Skeletal muscle satellite cell (primary cell): ENCODE results near the gene PFKL.

Experiments
- H3K27me3 ChIP-seq: 2 replicates; pipeline ENCODE4 v1.7.0; 2013; ENCODE audit warnings: low read length; ENCODE audit not compliant: control insufficient read depth, insufficient read depth
- H3K36me3 ChIP-seq: 2 replicates; pipeline ENCODE4 v1.7.0; 2013; ENCODE audit warnings: mild to moderate bottlenecking, control low read depth, low read length; ENCODE audit not compliant: insufficient read depth
- H3K4me1 ChIP-seq: 2 replicates; pipeline ENCODE4 v1.7.0; 2013; ENCODE audit warnings: low read length; ENCODE audit not compliant: control insufficient read depth, insufficient read depth
- H3K4me2 ChIP-seq: 2 replicates; pipeline ENCODE4 v1.7.0; 2013; ENCODE audit warnings: mild to moderate bottlenecking, low read length
- H3K4me3 ChIP-seq: 2 replicates; pipeline ENCODE4 v1.7.0; 2013; ENCODE audit warnings: low read length
- H3K9ac ChIP-seq: 2 replicates; pipeline ENCODE4 v1.7.0; 2013; ENCODE audit warnings: mild to moderate bottlenecking, low read depth, low read length, moderate library complexity
- H3K9me3 ChIP-seq: replicated peaks from 2 replicates; pipeline ENCODE4 v1.7.0; 2013; ENCODE audit warnings: mild to moderate bottlenecking, control low read depth, low read length

PFKL gene

DNA sequence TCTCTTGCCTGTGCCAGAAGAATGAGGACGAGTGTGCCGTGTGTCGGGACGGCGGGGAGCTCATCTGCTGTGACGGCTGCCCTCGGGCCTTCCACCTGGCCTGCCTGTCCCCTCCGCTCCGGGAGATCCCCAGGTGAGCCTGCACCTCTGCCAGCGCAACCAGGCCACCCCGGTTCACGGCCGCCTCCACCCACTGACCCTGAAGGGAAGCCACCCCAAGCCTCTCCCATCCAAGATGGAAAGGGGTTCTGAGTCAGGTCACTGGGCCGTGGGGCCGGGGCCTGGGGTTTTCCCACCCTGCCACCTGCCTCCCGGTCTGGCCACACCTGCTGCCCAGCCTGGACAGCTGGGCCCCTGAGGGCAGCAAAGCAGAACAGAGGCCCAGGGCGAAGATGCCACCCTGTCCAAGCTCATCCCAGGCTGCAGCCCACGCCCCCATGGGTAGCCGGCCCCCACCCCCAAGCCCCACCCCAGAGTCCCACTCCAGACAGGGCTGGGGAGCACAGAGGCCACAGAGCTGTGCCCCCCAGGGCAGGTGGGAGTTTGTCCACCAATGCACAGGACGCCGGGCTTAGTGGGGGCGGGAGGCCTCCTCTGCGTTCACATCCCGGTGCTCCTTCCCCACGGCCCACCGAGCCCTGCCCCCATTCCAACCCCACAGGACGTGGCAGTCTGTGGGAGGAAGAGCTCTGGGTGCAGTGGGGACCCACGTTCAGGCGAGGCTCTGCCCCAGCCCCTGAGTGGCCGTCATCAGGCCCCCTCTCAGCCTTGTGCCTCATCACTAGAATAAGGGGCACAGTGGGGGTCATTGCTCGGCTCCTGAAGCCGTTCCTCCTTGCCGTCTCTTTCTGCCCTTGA lies 8.5 kb upstream of the PFKL start:
- Histone ChIP-seq H3K4me2 (no peak overlapping the region), H3K4me1 (peaks cover 9% of the 10 kb centered on the region), H3K9me3 (no peaks in the 10 kb centered on the region), H3K9ac (no peak overlapping the region), H3K27me3 (peaks cover 27% of the 10 kb centered on the region), H3K36me3 (no peaks in the 10 kb centered on the region), H3K4me3 (no peak overlapping the region)

DNA sequence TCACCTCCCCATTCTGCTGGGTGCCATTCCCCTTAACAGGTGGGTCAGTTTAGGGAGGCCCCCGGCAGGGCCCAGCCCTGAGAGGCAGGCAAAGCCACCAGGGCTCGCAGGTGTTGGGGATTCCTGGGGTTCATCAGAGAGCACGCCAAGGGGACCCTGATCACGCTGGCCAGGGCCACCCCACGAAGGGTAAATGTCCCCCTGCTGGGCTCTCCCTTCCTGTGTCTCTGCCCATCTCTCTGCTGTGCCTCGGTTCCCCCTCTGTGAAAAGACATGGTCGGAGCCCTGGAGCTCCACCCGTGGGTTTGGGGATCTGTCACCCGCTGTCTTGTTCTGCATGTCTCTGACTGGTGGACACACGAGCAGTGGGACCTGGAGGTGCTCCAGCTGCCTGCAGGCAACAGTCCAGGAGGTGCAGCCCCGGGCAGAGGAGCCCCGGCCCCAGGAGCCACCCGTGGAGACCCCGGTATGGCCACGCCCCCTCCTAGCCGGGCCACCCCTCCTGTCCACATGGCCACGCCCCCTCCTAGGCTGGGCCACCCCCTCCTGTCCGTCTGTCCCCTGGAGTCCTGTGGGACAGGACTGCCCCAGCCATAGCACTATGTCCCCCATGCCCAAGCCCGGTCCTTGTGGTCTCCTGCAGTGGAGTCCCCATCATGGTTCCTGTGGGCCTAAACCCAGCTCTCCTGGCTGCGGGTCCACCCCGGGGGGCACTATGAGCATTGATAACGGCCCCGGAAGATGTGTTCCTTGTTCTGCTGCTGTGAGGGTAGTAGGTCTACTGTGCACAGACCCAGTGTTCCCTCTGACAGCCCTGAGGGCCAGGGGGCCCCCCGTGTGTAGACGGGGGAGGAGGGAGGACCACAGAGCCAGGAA lies 7.7 kb upstream of the PFKL start:
- H3K27me3 ChIP-seq: peaks cover 21% of the 10 kb centered on the region
- no peaks in the 10 kb centered on the region for H3K9me3 ChIP-seq
- no peaks in the 10 kb centered on the region for H3K36me3 ChIP-seq
- H3K4me1 ChIP-seq: peaks cover 9% of the 10 kb centered on the region
- H3K9ac ChIP-seq: no peak overlapping the region
- no peak overlapping the region for H3K4me2 ChIP-seq
- no peak overlapping the region for H3K4me3 ChIP-seq

DNA sequence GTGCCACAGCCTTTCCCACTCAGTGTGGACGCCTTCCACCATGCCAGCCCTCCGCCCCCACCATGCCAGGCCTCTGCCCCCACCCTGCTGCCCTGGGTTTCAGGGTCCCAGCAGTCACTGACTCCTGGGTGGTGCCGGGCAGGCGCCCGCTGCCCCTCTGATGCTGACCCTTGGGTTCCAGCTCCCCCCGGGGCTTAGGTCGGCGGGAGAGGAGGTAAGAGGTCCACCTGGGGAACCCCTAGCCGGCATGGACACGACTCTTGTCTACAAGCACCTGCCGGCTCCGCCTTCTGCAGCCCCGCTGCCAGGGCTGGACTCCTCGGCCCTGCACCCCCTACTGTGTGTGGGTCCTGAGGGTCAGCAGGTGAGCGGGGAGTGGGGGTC lies 7.0 kb upstream of the PFKL start:
- no peak overlapping the region for H3K4me3 ChIP-seq
- peaks cover 9% of the 10 kb centered on the region for H3K4me1 ChIP-seq
- H3K9ac ChIP-seq: no peak overlapping the region
- H3K27me3 ChIP-seq: peaks cover 18% of the 10 kb centered on the region
- no peaks in the 10 kb centered on the region for H3K9me3 ChIP-seq
- no peak overlapping the region for H3K4me2 ChIP-seq
- H3K36me3 ChIP-seq: no peaks in the 10 kb centered on the region

DNA sequence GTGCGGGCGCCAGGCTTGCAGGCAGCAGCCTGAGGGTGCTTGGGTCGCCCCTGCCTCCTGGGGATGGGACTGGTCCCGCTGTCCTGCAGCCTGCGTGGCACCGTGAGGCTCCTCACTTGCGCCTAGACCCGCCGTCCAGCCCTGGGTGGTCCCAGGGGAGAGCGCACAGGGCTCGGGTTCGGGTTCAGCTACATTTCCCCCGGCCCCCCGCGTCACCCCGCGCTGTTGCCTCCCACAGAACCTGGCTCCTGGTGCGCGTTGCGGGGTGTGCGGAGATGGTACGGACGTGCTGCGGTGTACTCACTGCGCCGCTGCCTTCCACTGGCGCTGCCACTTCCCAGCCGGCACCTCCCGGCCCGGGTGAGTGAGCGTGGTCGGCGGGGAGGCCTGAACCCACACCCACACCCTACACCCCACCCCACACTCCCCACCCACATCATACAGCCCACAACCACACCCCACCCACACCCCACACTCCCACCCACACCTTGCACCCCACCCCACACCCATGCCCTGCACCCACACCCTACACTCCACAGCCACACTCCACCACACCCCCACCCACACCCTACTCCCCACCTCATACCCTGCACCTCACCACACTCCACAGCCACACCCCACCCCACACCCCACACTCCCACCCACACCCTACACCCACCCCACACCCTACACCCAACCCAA lies 6.2 kb upstream of the PFKL start:
- H3K4me1 ChIP-seq: peaks cover 9% of the 10 kb centered on the region
- H3K4me3 ChIP-seq: no peak overlapping the region

DNA sequence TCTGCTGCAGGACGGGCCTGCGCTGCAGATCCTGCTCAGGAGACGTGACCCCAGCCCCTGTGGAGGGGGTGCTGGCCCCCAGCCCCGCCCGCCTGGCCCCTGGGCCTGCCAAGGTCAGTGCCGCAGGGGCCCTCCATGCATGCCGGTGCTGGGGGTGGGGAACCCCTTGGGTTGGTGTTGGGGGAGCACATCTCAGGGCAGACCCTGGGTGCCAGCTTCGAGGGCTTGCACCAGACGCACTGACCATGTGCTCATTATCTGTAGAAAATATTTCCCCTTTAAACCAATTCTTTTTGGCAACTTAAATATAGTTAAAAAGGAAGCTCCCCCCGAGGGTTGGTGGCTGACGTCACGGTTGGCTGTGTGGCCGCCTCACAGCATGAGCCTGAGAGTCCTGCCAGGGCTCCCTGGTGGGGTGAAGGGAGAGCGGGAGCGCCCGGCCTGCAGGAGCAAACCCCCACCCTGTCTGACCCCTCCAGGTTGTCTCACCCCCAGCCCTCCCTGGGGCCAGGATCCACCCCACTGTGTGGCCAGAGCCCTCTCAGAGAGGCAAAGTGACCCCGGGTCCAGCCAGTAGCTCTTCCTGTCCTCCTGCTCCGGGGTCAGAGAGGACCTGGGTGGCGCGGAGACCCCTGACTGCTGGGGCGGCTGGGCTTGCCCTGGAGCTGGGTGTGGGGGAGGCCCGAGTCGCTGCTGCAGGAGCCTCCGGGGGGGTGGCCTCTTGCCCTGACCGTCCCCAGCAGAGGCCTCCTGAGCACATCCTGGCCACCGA lies 5.3 kb upstream of the PFKL start:
- Histone ChIP-seq H3K4me1 (peaks cover 15% of the 10 kb centered on the region), H3K4me3 (no peak overlapping the region), H3K27me3 (peaks cover 9% of the 10 kb centered on the region), H3K9me3 (no peaks in the 10 kb centered on the region), H3K4me2 (no peak overlapping the region), H3K36me3 (no peaks in the 10 kb centered on the region), H3K9ac (no peak overlapping the region)

More for the DNA sequence above, 6.2 kb upstream of the PFKL start:
- no peaks in the 10 kb centered on the region for H3K36me3 ChIP-seq
- H3K9ac ChIP-seq: no peak overlapping the region
- no peak overlapping the region for H3K4me2 ChIP-seq
- H3K9me3 ChIP-seq: no peaks in the 10 kb centered on the region
- H3K27me3 ChIP-seq: peaks cover 13% of the 10 kb centered on the region

DNA sequence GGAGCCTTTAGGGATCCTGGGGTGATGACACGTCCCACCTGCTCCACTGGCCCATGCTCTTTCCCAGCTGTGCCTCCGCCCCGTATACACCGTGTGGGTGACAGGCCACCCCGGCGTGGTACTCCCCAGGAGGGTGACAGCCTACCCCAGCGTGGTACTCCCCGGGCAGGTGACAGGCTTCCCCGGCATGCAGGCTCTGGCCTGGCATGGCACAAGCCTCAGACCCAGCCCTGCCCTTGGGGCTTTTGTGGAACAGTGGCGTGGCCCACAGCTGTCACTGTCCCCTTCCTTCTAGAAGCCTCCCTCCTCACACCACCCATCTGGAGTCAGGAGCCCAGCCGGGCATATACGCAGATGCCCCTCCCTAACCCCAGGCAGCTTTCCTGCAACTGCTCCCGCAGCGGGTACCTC lies 4.7 kb upstream of the PFKL start:
- H3K36me3 ChIP-seq: no peaks in the 10 kb centered on the region
- H3K9me3 ChIP-seq: no peaks in the 10 kb centered on the region
- H3K4me3 ChIP-seq: no peak overlapping the region
- H3K4me2 ChIP-seq: no peak overlapping the region
- no peak overlapping the region for H3K9ac ChIP-seq
- H3K27me3 ChIP-seq: peaks cover 9% of the 10 kb centered on the region
- peaks cover 17% of the 10 kb centered on the region for H3K4me1 ChIP-seq

DNA sequence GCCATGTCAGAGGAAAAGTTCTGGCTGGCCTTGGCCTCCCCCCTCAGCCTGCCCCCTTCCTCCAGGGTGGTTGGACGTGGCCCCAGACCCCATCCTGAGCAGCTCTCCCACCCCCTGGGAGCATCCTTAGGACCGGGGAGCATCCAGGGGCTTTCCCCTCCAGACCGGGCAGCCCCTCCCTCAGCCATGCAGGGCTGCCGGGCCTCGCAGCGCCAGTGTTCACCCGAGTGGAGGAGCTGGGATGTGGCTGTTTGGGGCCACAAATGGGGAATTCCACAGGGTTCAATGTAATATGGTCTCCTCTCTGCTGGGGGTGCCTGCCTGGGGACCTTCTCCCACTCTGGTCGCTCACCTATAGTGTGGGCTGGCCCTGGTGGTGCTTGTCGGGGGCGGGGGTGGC lies 4.2 kb upstream of the PFKL start:
- H3K9ac ChIP-seq: no peak overlapping the region
- H3K4me1 ChIP-seq: peaks cover 18% of the 10 kb centered on the region
- H3K4me2 ChIP-seq: no peak overlapping the region
- H3K9me3 ChIP-seq: no peaks in the 10 kb centered on the region
- no peak overlapping the region for H3K4me3 ChIP-seq
- H3K27me3 ChIP-seq: peaks cover 4% of the 10 kb centered on the region
- no peaks in the 10 kb centered on the region for H3K36me3 ChIP-seq

DNA sequence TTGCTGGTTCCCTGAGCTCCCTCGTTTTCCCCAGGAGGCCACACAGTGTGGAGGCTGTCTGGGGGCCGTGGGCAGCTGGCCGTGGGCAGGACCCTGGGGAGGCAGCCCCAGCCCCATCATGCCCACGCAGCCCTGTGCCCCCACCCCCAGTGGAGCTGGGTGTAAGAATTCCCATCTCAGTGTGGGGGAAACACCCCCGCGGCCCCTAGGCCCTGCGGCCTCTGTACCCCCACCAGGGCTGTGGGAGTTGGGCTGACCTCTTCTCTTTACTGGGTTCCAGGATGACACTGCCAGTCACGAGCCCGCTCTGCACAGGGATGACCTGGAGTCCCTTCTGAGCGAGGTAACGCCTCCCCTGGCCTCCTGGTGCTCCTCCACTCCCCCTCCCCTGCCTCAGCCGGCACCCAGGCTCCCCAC lies 3.7 kb upstream of the PFKL start:
- Histone ChIP-seq H3K4me3 (no peak overlapping the region), H3K27me3 (no peaks in the 10 kb centered on the region), H3K4me1 (peaks cover 23% of the 10 kb centered on the region), H3K9me3 (no peaks in the 10 kb centered on the region), H3K4me2 (no peak overlapping the region), H3K9ac (no peak overlapping the region), H3K36me3 (no peaks in the 10 kb centered on the region)

DNA sequence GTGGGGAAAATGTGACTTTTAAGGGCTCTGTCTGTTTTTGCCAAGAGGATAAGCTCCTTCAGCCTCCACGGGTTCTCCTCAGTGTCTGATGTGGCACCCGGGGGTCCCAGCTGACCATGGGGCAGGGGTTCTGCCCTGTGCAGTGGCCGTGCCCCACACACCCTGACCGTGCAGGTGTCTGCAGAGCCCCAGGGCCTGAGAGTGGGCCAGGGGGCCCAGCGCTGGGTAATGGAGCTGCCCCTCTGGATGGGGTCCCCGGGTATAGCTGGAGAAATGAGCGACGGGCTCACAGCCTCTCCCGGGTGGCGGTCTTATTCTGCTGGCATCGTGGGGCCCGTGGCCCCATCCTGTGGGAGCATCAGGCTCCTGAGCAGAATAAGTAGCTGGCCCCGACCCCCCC lies 2.9 kb upstream of the PFKL start:
- Histone ChIP-seq H3K9me3 (no peaks in the 10 kb centered on the region), H3K4me2 (no peak overlapping the region), H3K4me3 (no peak overlapping the region), H3K9ac (no peak overlapping the region), H3K36me3 (no peaks in the 10 kb centered on the region), H3K27me3 (no peaks in the 10 kb centered on the region), H3K4me1 (peaks cover 31% of the 10 kb centered on the region)

DNA sequence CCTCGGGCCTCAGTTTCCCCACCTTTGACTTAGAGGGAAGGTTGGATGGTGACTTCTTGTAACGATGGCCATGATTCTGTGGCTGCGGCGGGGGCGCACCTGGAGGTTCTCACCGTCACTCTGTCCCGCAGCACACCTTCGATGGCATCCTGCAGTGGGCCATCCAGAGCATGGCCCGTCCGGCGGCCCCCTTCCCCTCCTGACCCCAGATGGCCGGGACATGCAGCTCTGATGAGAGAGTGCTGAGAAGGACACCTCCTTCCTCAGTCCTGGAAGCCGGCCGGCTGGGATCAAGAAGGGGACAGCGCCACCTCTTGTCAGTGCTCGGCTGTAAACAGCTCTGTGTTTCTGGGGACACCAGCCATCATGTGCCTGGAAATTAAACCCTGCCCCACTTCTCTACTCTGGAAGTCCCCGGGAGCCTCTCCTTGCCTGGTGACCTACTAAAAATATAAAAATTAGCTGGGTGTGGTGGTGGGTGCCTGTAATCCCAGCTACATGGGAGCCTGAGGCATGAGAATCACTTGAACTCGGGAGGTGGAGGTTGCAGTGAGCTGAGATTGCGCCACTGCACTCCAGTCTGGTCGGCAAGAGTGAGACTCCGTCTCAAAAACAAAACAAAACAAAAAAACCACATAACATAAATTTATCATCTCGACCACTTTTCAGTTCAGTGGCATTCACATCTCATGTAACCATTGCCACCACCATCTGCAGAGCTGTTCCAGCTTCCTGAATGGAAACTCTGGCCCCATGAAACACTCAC lies 2.1 kb upstream of the PFKL start:
- H3K4me1 ChIP-seq: peaks cover 31% of the 10 kb centered on the region

More for the DNA sequence above, 2.1 kb upstream of the PFKL start:
- H3K4me3 ChIP-seq: no peak overlapping the region
- H3K36me3 ChIP-seq: no peaks in the 10 kb centered on the region
- no peak overlapping the region for H3K9ac ChIP-seq
- H3K27me3 ChIP-seq: no peaks in the 10 kb centered on the region
- no peaks in the 10 kb centered on the region for H3K9me3 ChIP-seq
- H3K4me2 ChIP-seq: no peak overlapping the region
